ENCODE data around the gene WIF1.

The WIF1 gene

DNA sequence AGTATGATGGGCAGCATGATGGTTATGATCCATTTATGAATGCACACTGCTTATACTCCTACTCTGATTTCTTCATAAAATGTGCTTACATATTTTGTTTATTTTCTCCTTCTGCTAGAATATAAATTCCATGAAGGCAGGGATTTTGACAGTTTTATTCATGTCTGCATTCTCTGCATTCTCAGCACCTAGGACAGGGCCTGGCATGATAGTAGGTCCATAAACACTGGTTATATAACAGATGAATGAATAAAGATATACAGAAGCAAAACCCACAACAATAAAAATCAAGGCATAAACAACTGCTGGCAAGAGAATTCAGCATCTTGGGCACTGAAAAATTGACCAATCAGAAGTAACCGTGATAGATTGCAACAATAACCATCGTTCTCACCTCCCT, 115.4 kb downstream of the WIF1 start:
- in situ Hi-C loops (cut with HindIII; ENCODE audit: low sequenced_read_pairs) = no loop called here
- H3K4me3 ChIP-seq (ENCODE audit: low read depth, low read length) = no peak overlapping the region
- no peak for DNase-seq (ENCODE audit: low read depth, low spot score)
- TF ChIP-seq, protein P1, sequence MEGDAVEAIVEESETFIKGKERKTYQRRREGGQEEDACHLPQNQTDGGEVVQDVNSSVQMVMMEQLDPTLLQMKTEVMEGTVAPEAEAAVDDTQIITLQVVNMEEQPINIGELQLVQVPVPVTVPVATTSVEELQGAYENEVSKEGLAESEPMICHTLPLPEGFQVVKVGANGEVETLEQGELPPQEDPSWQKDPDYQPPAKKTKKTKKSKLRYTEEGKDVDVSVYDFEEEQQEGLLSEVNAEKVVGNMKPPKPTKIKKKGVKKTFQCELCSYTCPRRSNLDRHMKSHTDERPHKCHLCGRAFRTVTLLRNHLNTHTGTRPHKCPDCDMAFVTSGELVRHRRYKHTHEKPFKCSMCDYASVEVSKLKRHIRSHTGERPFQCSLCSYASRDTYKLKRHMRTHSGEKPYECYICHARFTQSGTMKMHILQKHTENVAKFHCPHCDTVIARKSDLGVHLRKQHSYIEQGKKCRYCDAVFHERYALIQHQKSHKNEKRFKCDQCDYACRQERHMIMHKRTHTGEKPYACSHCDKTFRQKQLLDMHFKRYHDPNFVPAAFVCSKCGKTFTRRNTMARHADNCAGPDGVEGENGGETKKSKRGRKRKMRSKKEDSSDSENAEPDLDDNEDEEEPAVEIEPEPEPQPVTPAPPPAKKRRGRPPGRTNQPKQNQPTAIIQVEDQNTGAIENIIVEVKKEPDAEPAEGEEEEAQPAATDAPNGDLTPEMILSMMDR (IDR thresholded peaks at IDR 0.05; ENCODE audit: low read depth, low read length) = no peak

DNA sequence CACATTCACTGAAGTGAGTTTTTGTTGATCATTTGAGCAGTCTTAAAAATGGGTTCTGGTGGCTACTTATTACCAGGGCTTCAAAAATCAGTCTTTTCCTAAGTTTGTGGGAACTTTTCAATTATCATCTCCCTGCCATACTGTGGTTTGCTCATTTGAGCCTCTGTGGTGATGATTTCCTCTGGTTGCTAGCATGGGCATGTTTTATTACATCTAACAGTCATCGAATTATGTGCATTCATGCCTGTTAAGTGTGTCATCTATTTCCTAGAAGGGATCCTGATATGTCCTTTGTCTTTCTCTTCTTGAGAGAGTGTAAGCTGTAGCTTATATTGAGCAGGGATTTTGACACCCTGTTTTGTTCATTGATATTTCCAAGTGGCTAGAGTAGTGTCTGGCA, 116.8 kb downstream of the WIF1 start:
- TF ChIP-seq, protein P1 (IDR thresholded peaks at IDR 0.05; ENCODE audit: low read depth, low read length) = no peak
- DNase-seq (ENCODE audit: low read depth, low spot score) = no peak
- in situ Hi-C loops (cut with HindIII; ENCODE audit: low sequenced_read_pairs) = no loop called here
- H3K4me3 ChIP-seq (ENCODE audit: low read depth, low read length) = no peak overlapping the region

All from astrocyte of the spinal cord (primary cell).